ENCODE measurements around the gene PPP2R3B.

DNA sequence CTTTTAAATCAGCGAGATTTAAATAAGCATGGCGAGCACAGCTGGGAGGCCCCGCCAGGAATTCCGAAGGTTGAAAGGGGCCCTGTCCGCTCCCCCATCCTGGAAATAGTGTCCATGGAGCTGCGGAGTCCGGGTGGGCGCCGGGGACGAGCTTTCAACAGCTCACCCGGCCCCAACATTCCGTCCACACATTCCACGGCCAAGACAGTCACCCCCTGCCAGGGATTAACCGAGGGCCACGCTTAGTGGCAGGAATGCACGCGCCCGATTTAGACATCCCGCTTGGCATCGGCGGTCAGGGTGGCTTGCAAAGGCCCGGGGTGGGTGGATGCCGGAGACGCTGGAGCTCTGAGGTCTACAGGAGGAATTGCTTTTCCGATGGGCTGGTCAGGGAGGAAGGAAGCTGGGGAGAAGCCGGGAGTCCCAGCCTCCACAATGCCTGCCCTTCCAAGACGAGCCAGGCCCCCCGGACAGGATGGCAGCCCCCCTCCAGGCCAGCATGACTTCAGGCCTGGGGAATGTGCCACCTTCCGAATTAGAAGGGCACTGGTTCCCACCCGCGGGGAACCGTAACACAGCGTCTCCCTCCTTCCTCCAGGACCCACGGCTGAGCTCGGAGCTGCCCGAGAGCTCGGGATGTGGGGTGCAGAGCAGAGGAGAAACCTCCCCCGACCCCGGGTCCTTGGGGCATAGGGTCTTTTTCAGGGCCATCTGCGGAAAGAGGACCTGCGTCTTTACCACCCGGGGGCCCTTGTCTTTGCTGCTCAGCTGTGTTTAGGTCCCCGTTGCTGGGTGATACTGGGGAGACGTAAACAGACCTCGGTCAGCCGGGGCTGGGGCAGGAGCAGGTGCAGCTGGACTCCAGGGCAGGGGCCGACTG is 26.9 kb upstream of the PPP2R3B start:
- no peak for TF ChIP-seq EZH2phosphoT487 (IDR thresholded peaks at IDR 0.05)
- TF ChIP-seq EZH2 (IDR thresholded peaks at IDR 0.05), result no peak
- TF ChIP-seq, protein P1, sequence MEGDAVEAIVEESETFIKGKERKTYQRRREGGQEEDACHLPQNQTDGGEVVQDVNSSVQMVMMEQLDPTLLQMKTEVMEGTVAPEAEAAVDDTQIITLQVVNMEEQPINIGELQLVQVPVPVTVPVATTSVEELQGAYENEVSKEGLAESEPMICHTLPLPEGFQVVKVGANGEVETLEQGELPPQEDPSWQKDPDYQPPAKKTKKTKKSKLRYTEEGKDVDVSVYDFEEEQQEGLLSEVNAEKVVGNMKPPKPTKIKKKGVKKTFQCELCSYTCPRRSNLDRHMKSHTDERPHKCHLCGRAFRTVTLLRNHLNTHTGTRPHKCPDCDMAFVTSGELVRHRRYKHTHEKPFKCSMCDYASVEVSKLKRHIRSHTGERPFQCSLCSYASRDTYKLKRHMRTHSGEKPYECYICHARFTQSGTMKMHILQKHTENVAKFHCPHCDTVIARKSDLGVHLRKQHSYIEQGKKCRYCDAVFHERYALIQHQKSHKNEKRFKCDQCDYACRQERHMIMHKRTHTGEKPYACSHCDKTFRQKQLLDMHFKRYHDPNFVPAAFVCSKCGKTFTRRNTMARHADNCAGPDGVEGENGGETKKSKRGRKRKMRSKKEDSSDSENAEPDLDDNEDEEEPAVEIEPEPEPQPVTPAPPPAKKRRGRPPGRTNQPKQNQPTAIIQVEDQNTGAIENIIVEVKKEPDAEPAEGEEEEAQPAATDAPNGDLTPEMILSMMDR (IDR thresholded peaks at IDR 0.05), result peak; percentile 35
